Omental fat pad (tissue), 4 donors: ENCODE measurements around the gene CAMK2N2. TPM values are rescaled to one million over a fixed set of nuclear protein-coding genes. Genes with fewer than 3 reads are reported as not detected.
A peak's percentile ranks its signal among the peaks of the same experiment; 100 is the strongest.

ENCODE experiments used
- ATAC-seq: fragments of 150-250 bp; one replicate; pipeline ENCODE4 v1.9.1; 2016; ENCODE audit warnings: mild to moderate bottlenecking, moderate library complexity; ENCODE audit not compliant: low FRiP score
- DNase-seq: peaks from one replicate; pipeline ENCODE4 v3.0.0-alpha.2; 2019; ENCODE audit warnings: low spot score
- total RNA-seq, 4 donors: library from RNA; depleted of rRNA; stranded (reverse); fragments of >200 nt; gene quantifications; one replicate each; pipeline ENCODE4 v1.1.0, GENCODE V29; 2016
- TF ChIP-seq, protein P1 (sequence below), 3 donors: fragments of 450-650 bp; IDR thresholded peaks; one replicate each; pipeline ENCODE4 v1.5.1; 2016 to 2017; ENCODE audit warnings: antibody characterized with exemption in 3 of 3, mild to moderate bottlenecking in 3 of 3, moderate library complexity in 2 of 3

Gene CAMK2N2
- total RNA-seq, 4 donors from 2014 or later: 0.28 TPM; not detected in 3

GRCh38 chr3:184259878-184260723 lies 1.3 kb downstream of the CAMK2N2 start:
- no peak for DNase-seq
- TF ChIP-seq, protein P1, sequence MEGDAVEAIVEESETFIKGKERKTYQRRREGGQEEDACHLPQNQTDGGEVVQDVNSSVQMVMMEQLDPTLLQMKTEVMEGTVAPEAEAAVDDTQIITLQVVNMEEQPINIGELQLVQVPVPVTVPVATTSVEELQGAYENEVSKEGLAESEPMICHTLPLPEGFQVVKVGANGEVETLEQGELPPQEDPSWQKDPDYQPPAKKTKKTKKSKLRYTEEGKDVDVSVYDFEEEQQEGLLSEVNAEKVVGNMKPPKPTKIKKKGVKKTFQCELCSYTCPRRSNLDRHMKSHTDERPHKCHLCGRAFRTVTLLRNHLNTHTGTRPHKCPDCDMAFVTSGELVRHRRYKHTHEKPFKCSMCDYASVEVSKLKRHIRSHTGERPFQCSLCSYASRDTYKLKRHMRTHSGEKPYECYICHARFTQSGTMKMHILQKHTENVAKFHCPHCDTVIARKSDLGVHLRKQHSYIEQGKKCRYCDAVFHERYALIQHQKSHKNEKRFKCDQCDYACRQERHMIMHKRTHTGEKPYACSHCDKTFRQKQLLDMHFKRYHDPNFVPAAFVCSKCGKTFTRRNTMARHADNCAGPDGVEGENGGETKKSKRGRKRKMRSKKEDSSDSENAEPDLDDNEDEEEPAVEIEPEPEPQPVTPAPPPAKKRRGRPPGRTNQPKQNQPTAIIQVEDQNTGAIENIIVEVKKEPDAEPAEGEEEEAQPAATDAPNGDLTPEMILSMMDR (IDR thresholded peaks at IDR 0.05): no peak
- ATAC-seq: peak; percentile 61

GRCh38 chr3:184259396-184259877 lies 1.9 kb downstream of the CAMK2N2 start:
- TF ChIP-seq, protein P1 (IDR thresholded peaks at IDR 0.05): no peak
- DNase-seq (no peak), ATAC-seq (no peak)

- TF ChIP-seq, protein P1 (IDR thresholded peaks at IDR 0.05): no peak
- ATAC-seq (no peak), DNase-seq (no peak)
Measured at GRCh38 chr3:184258926-184259325, 2.4 kb downstream of the CAMK2N2 start.

- ATAC-seq (no peak), DNase-seq (no peak)
- TF ChIP-seq, protein P1 (IDR thresholded peaks at IDR 0.05): no peak
Measured at GRCh38 chr3:184257083-184257915, 4.1 kb downstream of the CAMK2N2 start.

DNA sequence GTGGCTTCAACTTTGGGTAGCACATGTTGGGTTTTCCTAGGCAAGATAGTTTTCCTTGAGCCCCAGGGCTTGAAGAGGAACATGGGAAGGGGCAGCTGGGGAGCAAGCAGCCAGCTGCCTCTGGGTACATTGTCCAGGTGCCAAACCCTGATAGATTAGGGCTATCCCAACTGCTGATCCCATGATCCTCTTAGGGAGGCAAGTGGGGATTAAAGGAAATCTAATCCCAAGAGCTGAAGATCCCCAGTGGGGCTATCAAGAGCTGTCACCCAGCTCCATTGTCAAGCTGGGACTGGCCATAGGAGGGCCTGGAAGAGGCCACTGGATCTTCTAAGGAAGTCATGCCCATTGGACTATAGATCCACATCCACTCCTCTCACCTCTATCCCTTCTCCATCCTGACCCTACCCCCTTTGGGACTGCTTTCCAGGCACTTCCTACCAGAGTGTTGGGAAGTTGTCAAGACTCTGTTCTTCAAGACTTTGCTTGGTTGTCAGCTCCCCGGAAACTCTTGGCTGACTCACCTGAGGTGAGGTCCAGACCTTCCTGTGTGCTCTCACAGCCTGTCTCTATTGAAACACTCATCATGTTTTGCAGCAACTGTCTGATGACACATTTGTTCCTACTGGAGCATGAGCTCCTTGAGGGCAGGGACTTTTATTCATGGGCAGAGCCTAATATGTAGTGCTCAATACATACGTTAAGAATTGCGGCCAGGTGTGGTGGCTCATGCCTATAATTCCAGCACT lies 5.9 kb downstream of the CAMK2N2 start:
- DNase-seq: no peak
- no peak for ATAC-seq
- TF ChIP-seq, protein P1 (IDR thresholded peaks at IDR 0.05): no peak

DNA sequence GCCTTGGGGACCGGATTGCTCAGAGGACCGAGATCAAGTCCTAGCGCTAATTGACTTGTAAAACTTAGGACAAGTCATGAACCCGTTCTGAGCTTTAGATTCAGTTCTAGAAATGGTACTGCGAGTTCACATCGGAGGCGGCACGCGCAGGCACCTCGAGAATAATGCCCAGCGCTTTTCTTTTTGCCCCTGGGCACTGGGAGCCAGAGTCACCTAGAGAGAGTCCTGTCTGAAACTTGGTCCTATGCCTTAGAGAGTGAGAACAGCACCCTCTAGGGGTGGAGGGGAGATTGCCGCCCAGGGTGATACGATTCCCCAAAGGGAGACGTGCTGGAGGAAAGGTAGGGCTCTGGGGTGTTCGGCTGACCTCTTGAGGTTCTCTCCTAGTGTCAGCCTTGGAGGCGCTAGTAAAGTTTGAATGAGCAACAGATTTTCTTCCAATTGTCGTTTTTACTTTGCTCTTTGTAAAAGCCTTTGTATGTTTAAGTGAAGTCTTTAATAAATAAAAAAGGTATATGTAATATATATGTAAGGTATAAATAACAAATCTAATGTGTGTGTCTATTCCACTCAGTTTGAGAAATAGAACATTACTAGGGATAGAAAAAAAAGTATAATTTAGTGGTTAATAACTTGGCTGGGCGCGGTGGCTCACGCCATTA lies 11.1 kb downstream of the CAMK2N2 start:
- ATAC-seq (peak; percentile 79), DNase-seq (peak; percentile 88)
- TF ChIP-seq, protein P1 (IDR thresholded peaks at IDR 0.05): peak in 2 of 3 donors; percentile 7 to 67
